Upper lobe of left lung (tissue), 6 donors: ENCODE measurements around the gene SNX24. TPM values are rescaled to one million over a fixed set of nuclear protein-coding genes. Genes with fewer than 3 reads are reported as not detected.

Source experiments
- ATAC-seq, 2 donors: fragments of 200-7000 bp; cut with Tn5 transposase; one replicate each; pipeline ENCODE4 v1.9.1; 2022; ENCODE audit warnings: mild to moderate bottlenecking in 2 of 2, moderate library complexity in 2 of 2; ENCODE audit not compliant: low FRiP score in 2 of 2
- DNase-seq, 2 donors: peaks; one replicate each; pipeline ENCODE4 v3.0.0-alpha.2; 2019 to 2020
- H3K27ac ChIP-seq, 4 donors: fragments of 200-600 bp; sonication (generic); one replicate each; pipeline ENCODE4 v1.5.1; 2016 to 2019
- H3K27me3 ChIP-seq, 4 donors: fragments of 200-600 bp; sonication (generic); one replicate each; pipeline ENCODE4 v1.5.1; 2017 to 2019
- H3K36me3 ChIP-seq, 4 donors: fragments of 200-600 bp; sonication (generic); one replicate each; pipeline ENCODE4 v1.5.1; 2016 to 2019
- H3K4me1 ChIP-seq, 4 donors: fragments of 200-600 bp; sonication (generic); one replicate each; pipeline ENCODE4 v1.5.1; 2018 to 2019
- H3K4me3 ChIP-seq, 4 donors: fragments of 200-600 bp; sonication (generic); one replicate each; pipeline ENCODE4 v1.5.1; 2017 to 2019; ENCODE audit warnings: mild to moderate bottlenecking in 2 of 4, moderate library complexity in 1 of 4
- H3K9me3 ChIP-seq, 4 donors: fragments of 200-600 bp; sonication (generic); one replicate each; pipeline ENCODE4 v1.5.1; 2018 to 2019
- CTCF ChIP-seq, 6 experiments: fragments of 450-650 bp in 4 of 6; fragments of 200-600 bp in 2 of 6; sonication (generic) in 2 of 6; IDR thresholded peaks; one replicate each; pipeline ENCODE4 v1.5.1; 2016 to 2019; ENCODE audit warnings: antibody characterized with exemption in 6 of 6
- EP300 ChIP-seq, 4 donors: sonication (generic); formaldehyde crosslinking; IDR thresholded peaks; one replicate each; pipeline ENCODE4 v1.5.1; 2017; ENCODE audit warnings: antibody characterized with exemption in 4 of 4, control low read depth in 2 of 4
- POLR2A ChIP-seq, 4 donors: fragments of 450-650 bp; IDR thresholded peaks; one replicate each; pipeline ENCODE4 v1.5.1; 2016 to 2017; ENCODE audit warnings: antibody characterized with exemption in 4 of 4, mild to moderate bottlenecking in 2 of 4
- POLR2AphosphoS5 ChIP-seq, 2 donors: sonication (generic); formaldehyde crosslinking; IDR thresholded peaks; one replicate each; pipeline ENCODE4 v1.5.1; 2017; ENCODE audit warnings: antibody characterized with exemption in 2 of 2
- WGBS, 2 donors: methylation state at CpG; one replicate each; pipeline ENCODE4 v1.1.5; 2017 to 2018; 5-methylcytosine and 5-hydroxymethylcytosine counted together
- total RNA-seq, 6 donors: library from RNA; depleted of rRNA in 4 of 6; stranded (reverse); fragments of >200 nt in 4 of 6; gene quantifications; one replicate each; pipeline versions ENCODE4 v1.1.0 to v1.2.1, GENCODE V29; 2016 to 2021
- donor health status: DM: no; HTN: no; CAD: no; lungs with moderate emphysema.
- donor health status: DM: no; HTN: yes; CAD: no; lungs with severe emphysema.

Gene SNX24
- total RNA-seq, 6 donors from 2014 or later = 24.2 to 61.8 (median 35.6) TPM

GRCh38 chr5:122874179-122874875 lies 28.9 kb downstream of the SNX24 start:
- no peaks in the 10 kb centered on the region for H3K36me3 ChIP-seq
- no peaks in the 10 kb centered on the region for H3K27me3 ChIP-seq
- H3K4me1 ChIP-seq = peaks cover 4 to 18% (median 5%) of the 10 kb centered on the region in 4 donors
- no peak for DNase-seq
- 48 to 54% methylated on average over 4 of the region's 4 CpGs for WGBS, 2 donors
- H3K27ac ChIP-seq = peak overlapping the region in 2 of 4 donors; percentile 0 to 28
- TF ChIP-seq CTCF (IDR thresholded peaks at IDR 0.05) = no peak
- no peak for TF ChIP-seq EP300 (IDR thresholded peaks at IDR 0.05)
- TF ChIP-seq POLR2A (IDR thresholded peaks at IDR 0.05) = no peak
- no peak for TF ChIP-seq POLR2AphosphoS5 (IDR thresholded peaks at IDR 0.05)
- no peak overlapping the region for H3K4me3 ChIP-seq
- H3K9me3 ChIP-seq = no peaks in the 10 kb centered on the region
- peak; percentile 34 to 39 for ATAC-seq

- WGBS, 2 donors = 65 to 76% methylated on average over 2 of the region's 2 CpGs
- H3K9me3 ChIP-seq = no peaks in the 10 kb centered on the region
- peak in 1 of 2 donors; percentile 45 for ATAC-seq
Measured at GRCh38 chr5:122877518-122877917, 32.1 kb downstream of the SNX24 start.

GRCh38 chr5:122879076-122879475 lies 33.7 kb downstream of the SNX24 start:
- Histone ChIP-seq H3K4me1 (peaks cover 5 to 8% (median 6%) of the 10 kb centered on the region in 4 donors), H3K9me3 (no peaks in the 10 kb centered on the region), H3K27me3 (no peaks in the 10 kb centered on the region), H3K4me3 (no peak overlapping the region), H3K27ac (no peak overlapping the region), H3K36me3 (no peaks in the 10 kb centered on the region)
- no peak for DNase-seq
- WGBS, 2 donors = 94 to 95% methylated on average over 3 of the region's 3 CpGs
- TF ChIP-seq POLR2A (IDR thresholded peaks at IDR 0.05) = no peak
- no peak for TF ChIP-seq EP300 (IDR thresholded peaks at IDR 0.05)
- no peak for TF ChIP-seq POLR2AphosphoS5 (IDR thresholded peaks at IDR 0.05)
- no peak for ATAC-seq

More at GRCh38 chr5:122877518-122877917, 32.1 kb downstream of the SNX24 start:
- TF ChIP-seq POLR2AphosphoS5 (IDR thresholded peaks at IDR 0.05) = no peak
- no peak overlapping the region for H3K27ac ChIP-seq
- H3K4me1 ChIP-seq = peaks cover 5 to 18% (median 5%) of the 10 kb centered on the region in 4 donors
- DNase-seq = no peak
- no peak overlapping the region for H3K4me3 ChIP-seq
- no peaks in the 10 kb centered on the region for H3K36me3 ChIP-seq
- H3K27me3 ChIP-seq = no peaks in the 10 kb centered on the region

GRCh38 chr5:122880170-122880689 lies 34.8 kb downstream of the SNX24 start:
- H3K27ac ChIP-seq = no peak overlapping the region
- DNase-seq (no peak), ATAC-seq (no peak)
- no peaks in the 10 kb centered on the region for H3K9me3 ChIP-seq
- no peak overlapping the region for H3K4me3 ChIP-seq
- H3K4me1 ChIP-seq = peaks cover 0 to 6% (median 3%) of the 10 kb centered on the region in 4 donors
- no peaks in the 10 kb centered on the region for H3K36me3 ChIP-seq
- WGBS, 2 donors = 94 to 95% methylated on average over 4 of the region's 4 CpGs
- no peak for TF ChIP-seq POLR2A (IDR thresholded peaks at IDR 0.05)
- H3K27me3 ChIP-seq = no peaks in the 10 kb centered on the region

GRCh38 chr5:122880749-122881148 lies 35.3 kb downstream of the SNX24 start:
- no peak for DNase-seq
- H3K27me3 ChIP-seq = no peaks in the 10 kb centered on the region
- TF ChIP-seq CTCF (IDR thresholded peaks at IDR 0.05) (no peak), POLR2A (IDR thresholded peaks at IDR 0.05) (no peak), POLR2AphosphoS5 (IDR thresholded peaks at IDR 0.05) (no peak), EP300 (IDR thresholded peaks at IDR 0.05) (no peak)
- H3K4me1 ChIP-seq = peaks cover 0 to 6% (median 3%) of the 10 kb centered on the region in 4 donors
- 78 to 79% methylated on average over 3 of the region's 3 CpGs for WGBS, 2 donors
- ATAC-seq = no peak
- H3K27ac ChIP-seq = no peak overlapping the region
- no peaks in the 10 kb centered on the region for H3K9me3 ChIP-seq
- no peaks in the 10 kb centered on the region for H3K36me3 ChIP-seq
- no peak overlapping the region for H3K4me3 ChIP-seq

- H3K36me3 ChIP-seq = no peaks in the 10 kb centered on the region
- H3K9me3 ChIP-seq = no peaks in the 10 kb centered on the region
- 79 to 85% methylated on average over 3 of the region's 3 CpGs for WGBS, 2 donors
- ATAC-seq (peak in 1 of 2 donors; percentile 77), DNase-seq (no peak)
- TF ChIP-seq EP300 (IDR thresholded peaks at IDR 0.05) (no peak), POLR2A (IDR thresholded peaks at IDR 0.05) (no peak), POLR2AphosphoS5 (IDR thresholded peaks at IDR 0.05) (no peak), CTCF (IDR thresholded peaks at IDR 0.05) (no peak)
- peaks cover 0 to 6% (median 3%) of the 10 kb centered on the region in 4 donors for H3K4me1 ChIP-seq
- no peak overlapping the region for H3K4me3 ChIP-seq
- no peak overlapping the region for H3K27ac ChIP-seq
- no peaks in the 10 kb centered on the region for H3K27me3 ChIP-seq
Measured at GRCh38 chr5:122882831-122883230, 37.4 kb downstream of the SNX24 start.
